CD4-positive, alpha-beta T cell treated with Interleukin-2 at 100 ng/mL for 4 hours (primary cell): ENCODE results near the gene DGCR6.
A peak's percentile ranks its signal among the peaks of the same experiment; 100 is the strongest.
"Not testable (repeated sequence)": the region's sequence is repeated elsewhere in the genome, so short reads cannot be mapped to it uniquely, and the experiment has no call there.

Source experiments
- DNase-seq: peaks from one replicate; pipeline ENCODE4 v3.0.0-alpha.2; 2020; ENCODE audit warnings: low spot score

The DGCR6 gene

DNA sequence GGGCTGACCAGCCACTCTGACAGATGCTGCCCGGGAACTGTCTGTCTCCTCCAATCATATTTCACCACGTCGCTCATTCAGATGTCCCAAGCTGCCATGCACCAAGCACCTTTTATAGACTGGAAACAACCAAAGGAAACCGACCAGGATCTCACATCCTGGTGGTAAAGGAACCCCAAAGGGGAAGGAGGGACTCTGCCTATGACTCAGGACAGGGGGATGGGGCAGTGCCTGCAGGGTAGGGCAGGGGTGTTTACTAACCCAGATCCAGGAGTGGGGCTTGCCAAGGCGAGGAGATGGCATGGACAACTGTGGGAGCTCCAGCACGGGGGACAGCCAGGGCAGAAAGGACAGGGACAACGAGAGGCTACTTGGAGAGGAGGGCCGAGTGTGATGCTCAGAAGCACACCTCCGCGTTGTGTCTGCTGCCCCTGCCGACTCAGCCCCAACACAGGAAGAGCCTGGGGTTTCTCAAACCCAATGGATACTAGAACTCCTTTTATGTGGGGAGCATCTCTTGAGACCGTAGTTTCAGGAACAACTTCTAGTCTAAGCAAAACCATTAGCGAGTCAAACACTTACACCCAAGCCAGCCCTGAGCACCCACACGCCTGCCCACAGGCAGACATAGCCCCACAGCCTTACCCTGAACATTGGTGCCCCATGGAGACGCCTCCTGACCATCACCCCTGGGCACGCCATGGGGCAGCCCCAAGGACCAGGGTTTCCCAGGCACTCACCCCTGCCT lies 26.0 kb downstream of the DGCR6 start:
- DNase-seq: no peak

GRCh38 chr22:18933914-18934313 lies 27.8 kb downstream of the DGCR6 start:
- no peak for DNase-seq

- not testable (repeated sequence) for DNase-seq
Observed at GRCh38 chr22:18934688-18935087, 28.6 kb downstream of the DGCR6 start.

DNA sequence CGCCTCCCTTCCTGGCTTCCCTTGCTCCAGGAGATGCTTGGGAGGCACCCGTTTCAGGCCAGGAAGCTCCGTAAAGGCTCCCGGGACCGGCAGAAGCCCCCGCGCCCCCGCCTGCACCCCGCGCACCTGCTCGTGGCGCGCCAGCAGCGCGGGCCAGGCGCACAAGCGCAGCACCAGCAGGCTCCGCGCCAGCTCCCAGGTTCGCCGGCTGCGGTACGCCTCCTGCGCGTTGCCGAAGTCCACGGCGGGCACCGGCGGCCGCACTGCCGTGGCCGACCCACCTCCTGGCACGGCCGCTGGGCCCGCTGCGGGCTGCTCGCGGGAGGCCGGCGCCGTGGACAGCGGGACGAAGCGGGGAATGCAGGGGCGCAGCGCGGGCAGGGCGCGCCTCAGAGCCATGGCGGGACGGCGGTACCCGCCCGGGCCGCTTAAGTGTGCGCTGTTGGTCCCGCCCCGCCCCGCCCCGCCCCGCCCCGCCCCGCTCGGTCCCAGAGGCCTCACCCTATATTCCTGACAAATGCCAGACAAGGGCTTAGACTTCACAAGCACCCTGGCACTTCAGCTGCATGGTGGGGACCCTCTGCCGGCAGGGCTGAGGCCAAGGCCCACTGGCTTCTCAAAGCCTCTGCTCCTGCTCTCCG lies 29.9 kb downstream of the DGCR6 start, which contains the start of gene PRODH:
PRODH (minus strand) TSS at position 405 of the 641 bp plus-strand sequence; CDS start at position 399, 6 bp downstream.
- no peak for DNase-seq

DNA sequence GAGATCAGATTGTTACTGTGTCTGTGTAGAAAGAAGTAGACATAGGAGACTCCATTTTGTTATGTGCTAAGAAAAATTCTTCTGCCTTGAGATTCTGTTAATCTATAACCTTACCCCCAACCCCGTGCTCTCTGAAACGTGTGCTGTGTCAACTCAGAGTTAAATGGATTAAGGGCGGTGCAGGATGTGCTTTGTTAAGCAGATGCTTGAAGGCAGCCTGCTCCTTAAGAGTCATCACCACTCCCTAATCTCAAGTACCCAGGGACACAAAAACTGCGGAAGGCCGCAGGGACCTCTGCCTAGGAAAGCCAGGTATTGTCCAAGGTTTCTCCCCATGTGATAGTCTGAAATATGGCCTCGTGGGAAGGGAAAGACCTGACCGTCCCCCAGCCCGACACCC lies 32.6 kb downstream of the DGCR6 start:
- not testable (repeated sequence) for DNase-seq

- not testable (repeated sequence) for DNase-seq
Observed at GRCh38 chr22:18947105-18947504, 41.0 kb downstream of the DGCR6 start.

- DNase-seq: no peak
Observed at GRCh38 chr22:18947905-18948304, 41.8 kb downstream of the DGCR6 start.

DNA sequence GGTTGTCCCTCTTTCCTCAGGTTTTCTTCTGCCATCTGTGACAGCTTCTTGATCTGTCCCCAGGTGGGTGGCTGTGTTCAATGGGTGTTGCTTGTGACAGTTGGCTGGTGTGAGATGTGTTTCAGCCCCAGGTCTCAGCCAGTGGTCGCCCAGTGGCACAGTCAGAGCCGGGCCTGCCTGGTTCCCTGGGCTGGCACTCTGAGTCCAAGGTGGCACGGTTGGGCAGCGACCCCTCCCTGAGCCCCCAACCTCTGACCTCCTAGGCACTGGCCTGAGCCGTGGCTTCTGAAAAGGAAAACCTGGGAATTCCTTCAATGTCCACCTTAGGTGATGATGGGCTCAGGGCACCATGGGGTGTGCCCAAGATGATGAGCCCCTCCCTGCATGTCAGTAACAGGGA lies 44.0 kb downstream of the DGCR6 start:
- DNase-seq: no peak

GRCh38 chr22:18952022-18952421 lies 45.9 kb downstream of the DGCR6 start:
- no peak for DNase-seq

- DNase-seq: not testable (repeated sequence)
Observed at GRCh38 chr22:18953128-18953527, 47.0 kb downstream of the DGCR6 start.

DNA sequence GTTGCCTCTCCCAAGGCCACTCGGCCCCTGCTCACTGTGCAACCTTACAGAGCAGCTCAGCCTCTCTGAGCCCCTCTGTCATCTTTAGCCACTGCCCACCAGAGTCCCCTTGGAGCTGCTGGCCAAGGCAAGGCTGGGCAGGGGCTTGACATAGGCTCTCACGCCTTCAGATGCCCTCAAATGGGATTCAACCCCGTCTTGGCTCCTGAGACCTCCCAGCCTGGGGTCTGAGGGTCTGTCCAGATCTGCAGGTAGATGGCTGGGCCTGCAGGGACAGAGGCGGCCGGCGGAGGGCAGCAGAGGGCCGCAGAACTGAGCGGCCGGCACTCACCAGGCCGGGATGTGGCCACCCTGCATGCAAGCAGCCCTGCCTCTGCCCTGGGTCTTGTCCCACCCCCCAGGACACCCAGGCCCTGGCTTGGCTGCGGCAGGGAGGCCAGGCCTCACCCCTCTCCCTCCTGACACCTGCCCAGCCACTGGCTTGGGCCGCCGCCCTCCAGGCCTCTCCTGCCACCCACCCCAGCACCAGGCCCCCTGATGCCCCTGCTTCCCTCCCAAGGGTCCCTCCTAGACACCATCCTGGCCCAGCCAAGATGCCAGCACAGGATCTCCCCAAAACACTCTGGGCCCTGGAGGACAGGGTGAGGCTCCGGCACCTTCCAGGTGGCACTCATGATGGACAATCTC lies 48.3 kb downstream of the DGCR6 start:
- DNase-seq: peak; percentile 45

GRCh38 chr22:18954990-18955571 lies 49.0 kb downstream of the DGCR6 start:
- DNase-seq: no peak

DNA sequence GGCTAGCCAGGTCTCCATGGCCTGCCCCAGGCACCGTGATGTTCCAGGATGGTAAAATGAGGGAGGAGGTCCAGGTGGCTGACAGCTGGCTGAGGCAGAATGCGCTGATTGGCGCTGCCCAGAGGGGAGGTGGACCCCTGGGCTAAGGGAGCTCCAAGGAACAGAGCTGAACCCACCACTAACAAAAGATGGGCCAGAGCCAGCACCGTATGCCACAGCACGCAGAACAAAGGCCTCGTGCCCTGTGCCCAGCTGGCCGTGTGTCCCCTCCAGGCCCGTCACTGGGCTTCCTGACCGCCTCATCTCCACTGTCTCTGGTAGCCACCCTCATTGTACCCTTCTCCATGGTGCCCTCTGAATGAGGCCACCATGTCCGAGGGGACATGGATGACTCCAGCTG lies 49.6 kb downstream of the DGCR6 start:
- no peak for DNase-seq

- DNase-seq: not testable (repeated sequence)
Observed at GRCh38 chr22:18956121-18956895, 50.2 kb downstream of the DGCR6 start.

DNA sequence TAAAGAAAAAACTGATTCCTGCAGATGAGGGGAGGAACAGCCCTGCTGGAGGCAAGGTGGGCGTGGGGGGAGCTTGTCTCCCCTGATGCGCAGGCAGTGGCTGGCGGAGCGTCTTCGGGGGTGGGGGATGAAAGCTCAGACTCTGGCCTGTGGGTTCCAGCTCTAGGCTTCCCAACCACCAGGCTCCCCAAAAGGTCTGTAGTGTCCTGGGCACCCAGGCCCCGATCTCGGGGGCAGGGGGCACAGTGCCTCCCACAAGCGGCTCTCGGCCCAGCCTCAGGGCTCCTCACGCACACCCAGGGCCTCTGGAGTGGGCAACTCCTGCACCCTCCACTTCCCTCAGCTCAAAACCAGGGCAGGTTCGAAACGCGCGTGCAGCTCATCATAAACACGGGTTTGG lies 50.8 kb downstream of the DGCR6 start:
- DNase-seq: not testable (repeated sequence)

- DNase-seq: not testable (repeated sequence)
Observed at GRCh38 chr22:18957621-18958320, 51.7 kb downstream of the DGCR6 start.

GRCh38 chr22:18958321-18958705 lies 52.2 kb downstream of the DGCR6 start:
- DNase-seq: not testable (repeated sequence)

GRCh38 chr22:18958738-18959137 lies 52.6 kb downstream of the DGCR6 start:
- DNase-seq: peak; percentile 2

DNA sequence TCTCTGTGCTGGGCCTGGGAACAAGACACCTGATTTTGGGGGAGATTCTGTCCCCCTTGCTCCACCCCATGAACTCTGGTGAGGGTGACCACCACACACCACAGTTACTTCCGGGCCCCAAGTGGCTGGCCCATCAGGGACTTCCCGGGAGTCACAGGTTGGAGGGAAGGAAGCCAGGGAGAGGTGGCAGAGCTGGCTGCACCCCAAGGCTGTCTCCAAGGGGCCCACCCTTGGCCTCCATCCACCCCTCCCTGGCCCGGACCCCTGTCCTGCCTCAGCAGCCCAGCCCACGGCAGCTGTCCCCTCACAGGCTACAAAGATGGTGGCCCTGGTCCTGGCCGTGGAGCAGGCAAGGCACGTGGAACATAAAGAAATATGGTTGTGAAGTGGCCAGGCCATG lies 53.1 kb downstream of the DGCR6 start:
- not testable (repeated sequence) for DNase-seq

- DNase-seq: not testable (repeated sequence)
Observed at GRCh38 chr22:18959741-18960140, 53.6 kb downstream of the DGCR6 start.
